Tibial nerve (tissue), 4 donors: ENCODE data around the gene PEX19.

ENCODE experiments used
- CTCF ChIP-seq, 5 experiments: fragments of 200-600 bp in 3 of 5; fragments of 450-650 bp in 2 of 5; sonication (generic) in 3 of 5; IDR thresholded peaks; one replicate each; pipeline ENCODE4 v1.5.1; 2016 to 2019; ENCODE audit warnings: antibody characterized with exemption in 5 of 5, mild to moderate bottlenecking in 3 of 5, moderate library complexity in 2 of 5
- EP300 ChIP-seq, 2 donors: sonication (generic); formaldehyde crosslinking; IDR thresholded peaks; one replicate each; pipeline ENCODE4 v1.6.1; 2017; ENCODE audit warnings: antibody characterized with exemption in 2 of 2, mild to moderate bottlenecking in 1 of 2
- POLR2A ChIP-seq, 2 donors: fragments of 450-650 bp; IDR thresholded peaks; one replicate each; pipeline ENCODE4 v1.6.1; 2017; ENCODE audit warnings: antibody characterized with exemption in 2 of 2, mild to moderate bottlenecking in 2 of 2, moderate library complexity in 2 of 2

GRCh38 chr1:160261556-160261892, 23.4 kb downstream of the PEX19 start:
- TF ChIP-seq EP300 (IDR thresholded peaks at IDR 0.05) (no peak), CTCF (IDR thresholded peaks at IDR 0.05) (no peak), POLR2A (IDR thresholded peaks at IDR 0.05) (no peak)
